Smooth muscle cell of bladder (primary cell): ENCODE results near the gene IMPG1. TPM values are rescaled to one million over a fixed set of nuclear protein-coding genes. Genes with fewer than 3 reads are reported as not detected.

Source experiments
- total RNA-seq: library from RNA; depleted of rRNA; stranded (reverse); fragments of >200 nt; gene quantifications from 2 replicates; pipeline ENCODE4 v1.2.3, GENCODE V29; 2014

Gene IMPG1
- not detected in 2 replicates for total RNA-seq

GRCh38 chr6:76072562-76072961 lies at the start of gene IMPG1:
IMPG1 (minus strand) TSS chr6:76072662; CDS start chr6:76072488, 174 bp downstream.

